HCT116 (cell line): ENCODE data around the gene NCF4.

Experiments used
- CEBPB ChIP-seq: IDR thresholded peaks from 2 replicates; pipeline ENCODE4 v1.6.1; 2012; ENCODE audit warnings: low read depth
- CTCF ChIP-seq, 3 experiments: fragments of 200-600 bp in 1 of 3; sonication (generic) in 1 of 3; IDR thresholded peaks in 2 of 3; conservative IDR thresholded peaks in 1 of 3; 2 replicates each; pipeline ENCODE4 v1.5.1; 2012 to 2017; ENCODE audit warnings: low read depth in 2 of 3, low read length in 2 of 3, antibody characterized with exemption in 1 of 3, borderline replicate concordance in 1 of 3, control low read depth in 1 of 3, mild to moderate bottlenecking in 1 of 3, mixed read lengths in 1 of 3, mixed run types in 1 of 3, moderate library complexity in 1 of 3; ENCODE audit not compliant: insufficient read depth in 1 of 3
- ELF1 ChIP-seq: IDR thresholded peaks from 2 replicates; pipeline ENCODE4 v1.6.1; 2012; ENCODE audit warnings: low read depth, borderline replicate concordance
- EZH2 ChIP-seq: fragments of 200-600 bp; sonication (generic); IDR thresholded peaks from 2 replicates; pipeline ENCODE4 v1.6.1; 2017; ENCODE audit warnings: antibody characterized with exemption, mixed run types
- EZH2phosphoT487 ChIP-seq: fragments of 200-600 bp; IDR thresholded peaks from 2 replicates; pipeline ENCODE4 v1.6.1; 2018; ENCODE audit warnings: antibody characterized with exemption, borderline replicate concordance
- FOSL1 ChIP-seq: IDR thresholded peaks from 2 replicates; pipeline ENCODE4 v1.6.1; 2012; ENCODE audit warnings: low read depth
- JUND ChIP-seq: IDR thresholded peaks from 2 replicates; pipeline ENCODE4 v1.6.1; 2012
- MAX ChIP-seq: IDR thresholded peaks from 2 replicates; pipeline ENCODE4 v1.6.1; 2012
- POLR2A ChIP-seq: IDR thresholded peaks from 2 replicates; pipeline ENCODE4 v1.7.0; 2011; ENCODE audit warnings: borderline replicate concordance; ENCODE audit not compliant: insufficient read depth, insufficient read length; ENCODE audit errors: extremely low read depth
- POLR2AphosphoS5 ChIP-seq: IDR thresholded peaks from 2 replicates; pipeline ENCODE4 v1.6.1; 2011; ENCODE audit warnings: mild to moderate bottlenecking, low read depth, low read length, moderate library complexity
- RAD21 ChIP-seq: IDR thresholded peaks from 2 replicates; pipeline ENCODE4 v1.6.1; 2012; ENCODE audit warnings: low read depth, mild to moderate bottlenecking
- ZNF274 ChIP-seq: fragments of 200-500 bp; sonication (Bioruptor generic); IDR thresholded peaks from 2 replicates; pipeline ENCODE4 v1.6.1; 2014; ENCODE audit warnings: mild to moderate bottlenecking, low read depth, low read length, inconsistent platforms
- TF ChIP-seq, protein P1 (sequence below): IDR thresholded peaks from 2 replicates; pipeline ENCODE4 v1.6.1; 2012; ENCODE audit warnings: low read depth

GRCh38 chr22:36912694-36913426 lies 52.1 kb downstream of the NCF4 start:
- TF ChIP-seq EZH2 (no peak), POLR2AphosphoS5 (no peak), CTCF (IDR thresholded peaks at IDR 0.05 in 2 of 3, conservative IDR thresholded peaks at IDR 0.05 in 1 of 3; ENCODE audit: borderline replicate concordance in 1 of 3, insufficient read depth in 1 of 3, low read depth in 2 of 3, low read length in 2 of 3) (no peak), EZH2phosphoT487 (no peak), FOSL1 (no peak), ZNF274 (no peak), RAD21 (no peak), POLR2A (no peak), CEBPB (no peak), MAX (no peak), ELF1 (no peak), JUND (no peak)
- TF ChIP-seq, protein P1, sequence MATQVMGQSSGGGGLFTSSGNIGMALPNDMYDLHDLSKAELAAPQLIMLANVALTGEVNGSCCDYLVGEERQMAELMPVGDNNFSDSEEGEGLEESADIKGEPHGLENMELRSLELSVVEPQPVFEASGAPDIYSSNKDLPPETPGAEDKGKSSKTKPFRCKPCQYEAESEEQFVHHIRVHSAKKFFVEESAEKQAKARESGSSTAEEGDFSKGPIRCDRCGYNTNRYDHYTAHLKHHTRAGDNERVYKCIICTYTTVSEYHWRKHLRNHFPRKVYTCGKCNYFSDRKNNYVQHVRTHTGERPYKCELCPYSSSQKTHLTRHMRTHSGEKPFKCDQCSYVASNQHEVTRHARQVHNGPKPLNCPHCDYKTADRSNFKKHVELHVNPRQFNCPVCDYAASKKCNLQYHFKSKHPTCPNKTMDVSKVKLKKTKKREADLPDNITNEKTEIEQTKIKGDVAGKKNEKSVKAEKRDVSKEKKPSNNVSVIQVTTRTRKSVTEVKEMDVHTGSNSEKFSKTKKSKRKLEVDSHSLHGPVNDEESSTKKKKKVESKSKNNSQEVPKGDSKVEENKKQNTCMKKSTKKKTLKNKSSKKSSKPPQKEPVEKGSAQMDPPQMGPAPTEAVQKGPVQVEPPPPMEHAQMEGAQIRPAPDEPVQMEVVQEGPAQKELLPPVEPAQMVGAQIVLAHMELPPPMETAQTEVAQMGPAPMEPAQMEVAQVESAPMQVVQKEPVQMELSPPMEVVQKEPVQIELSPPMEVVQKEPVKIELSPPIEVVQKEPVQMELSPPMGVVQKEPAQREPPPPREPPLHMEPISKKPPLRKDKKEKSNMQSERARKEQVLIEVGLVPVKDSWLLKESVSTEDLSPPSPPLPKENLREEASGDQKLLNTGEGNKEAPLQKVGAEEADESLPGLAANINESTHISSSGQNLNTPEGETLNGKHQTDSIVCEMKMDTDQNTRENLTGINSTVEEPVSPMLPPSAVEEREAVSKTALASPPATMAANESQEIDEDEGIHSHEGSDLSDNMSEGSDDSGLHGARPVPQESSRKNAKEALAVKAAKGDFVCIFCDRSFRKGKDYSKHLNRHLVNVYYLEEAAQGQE, result no peak
